Uterus (tissue), 4 donors: ENCODE results near the gene FGD6. TPM values are rescaled to one million over a fixed set of nuclear protein-coding genes. Genes with fewer than 3 reads are reported as not detected.

ENCODE experiments used
- DNase-seq, 2 donors: peaks; one replicate each; pipeline ENCODE4 v3.0.0-alpha.2; 2019 to 2020
- H3K27ac ChIP-seq, 2 donors: fragments of 200-600 bp; sonication (generic); 1 replicate in 1 of 2; 2 replicates in 1 of 2; pipeline ENCODE4 v1.5.1; 2016 to 2018
- H3K27me3 ChIP-seq, 2 donors: fragments of 200-600 bp; sonication (generic); one replicate each; pipeline ENCODE4 v1.5.1; 2018 to 2019; ENCODE audit warnings: control low read depth in 1 of 2
- H3K36me3 ChIP-seq, 2 donors: fragments of 200-600 bp; sonication (generic); one replicate each; pipeline ENCODE4 v1.5.1; 2019; ENCODE audit warnings: control low read depth in 1 of 2
- H3K4me1 ChIP-seq, 2 donors: fragments of 200-600 bp; sonication (generic); one replicate each; pipeline ENCODE4 v1.5.1; 2018 to 2019; ENCODE audit warnings: control low read depth in 1 of 2
- H3K4me3 ChIP-seq, 2 donors: fragments of 200-600 bp; sonication (generic); 1 replicate in 1 of 2; 2 replicates in 1 of 2; pipeline ENCODE4 v1.5.1; 2018 to 2019; ENCODE audit warnings: mild to moderate bottlenecking in 1 of 2
- H3K9me3 ChIP-seq, 2 donors: fragments of 200-600 bp; sonication (generic); one replicate each; pipeline ENCODE4 v1.5.1; 2019; ENCODE audit warnings: control low read depth in 1 of 2
- POLR2A ChIP-seq, 2 donors: fragments of 450-650 bp; IDR thresholded peaks; one replicate each; pipeline ENCODE4 v1.6.1; 2016; ENCODE audit warnings: antibody characterized with exemption in 2 of 2, mild to moderate bottlenecking in 1 of 2, moderate library complexity in 1 of 2
- intact Hi-C: fragments of 100-400 bp; cut with DNase I; formaldehyde crosslinking; loops from one replicate; pipeline ENCODE4 v1.15.1; 2023; ENCODE audit warnings: low total_unique reads
- total RNA-seq, 4 donors: library from RNA; depleted of rRNA in 3 of 4; stranded (reverse); fragments of >200 nt in 3 of 4; gene quantifications; one replicate each; pipeline versions ENCODE4 v1.1.0 to v1.2.4, GENCODE V29; 2014 to 2023
- TF ChIP-seq, protein P1 (sequence below), 4 experiments: fragments of 200-600 bp in 2 of 4; fragments of 450-650 bp in 2 of 4; sonication (generic) in 2 of 4; IDR thresholded peaks; one replicate each; pipeline ENCODE4 v1.5.1; 2016 to 2019; ENCODE audit warnings: antibody characterized with exemption in 4 of 4, mild to moderate bottlenecking in 2 of 4, moderate library complexity in 1 of 4
- donor health status: DM: yes; HTN: yes; CAD: no.

Gene FGD6
- total RNA-seq, 4 donors from 2014 or later, result 7.6 to 25.3 (median 15.1) TPM

DNA sequence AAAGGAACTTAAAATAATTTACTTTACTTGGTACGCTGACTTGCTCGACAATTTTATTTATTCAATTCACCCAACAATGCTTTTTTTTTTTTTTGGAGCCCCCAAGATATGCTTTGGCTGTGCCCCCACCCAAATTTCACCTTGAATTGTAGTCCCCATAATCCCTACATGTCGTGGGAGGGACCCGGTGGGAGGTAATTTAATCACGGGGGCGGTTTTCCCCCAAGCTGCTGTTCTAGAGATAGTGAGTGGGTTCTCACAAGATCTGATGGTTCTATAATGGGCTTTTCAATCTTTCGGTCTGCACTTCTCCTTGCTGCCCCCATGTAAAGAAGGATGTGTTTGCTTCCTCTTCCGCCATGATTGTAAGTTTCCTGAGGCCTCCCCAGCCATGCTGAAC lies 10.4 kb downstream of the FGD6 start:
- Histone ChIP-seq H3K9me3 (no peaks in the 10 kb centered on the region), H3K36me3 (no peaks in the 10 kb centered on the region), H3K4me3 (no peak overlapping the region), H3K27me3 (no peaks in the 10 kb centered on the region), H3K27ac (peak overlapping the region; percentile 77 to 91), H3K4me1 (peaks cover 0 to 3% of the 10 kb centered on the region in 2 donors)
- TF ChIP-seq, protein P1, sequence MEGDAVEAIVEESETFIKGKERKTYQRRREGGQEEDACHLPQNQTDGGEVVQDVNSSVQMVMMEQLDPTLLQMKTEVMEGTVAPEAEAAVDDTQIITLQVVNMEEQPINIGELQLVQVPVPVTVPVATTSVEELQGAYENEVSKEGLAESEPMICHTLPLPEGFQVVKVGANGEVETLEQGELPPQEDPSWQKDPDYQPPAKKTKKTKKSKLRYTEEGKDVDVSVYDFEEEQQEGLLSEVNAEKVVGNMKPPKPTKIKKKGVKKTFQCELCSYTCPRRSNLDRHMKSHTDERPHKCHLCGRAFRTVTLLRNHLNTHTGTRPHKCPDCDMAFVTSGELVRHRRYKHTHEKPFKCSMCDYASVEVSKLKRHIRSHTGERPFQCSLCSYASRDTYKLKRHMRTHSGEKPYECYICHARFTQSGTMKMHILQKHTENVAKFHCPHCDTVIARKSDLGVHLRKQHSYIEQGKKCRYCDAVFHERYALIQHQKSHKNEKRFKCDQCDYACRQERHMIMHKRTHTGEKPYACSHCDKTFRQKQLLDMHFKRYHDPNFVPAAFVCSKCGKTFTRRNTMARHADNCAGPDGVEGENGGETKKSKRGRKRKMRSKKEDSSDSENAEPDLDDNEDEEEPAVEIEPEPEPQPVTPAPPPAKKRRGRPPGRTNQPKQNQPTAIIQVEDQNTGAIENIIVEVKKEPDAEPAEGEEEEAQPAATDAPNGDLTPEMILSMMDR (IDR thresholded peaks at IDR 0.05), result no peak
- TF ChIP-seq POLR2A (IDR thresholded peaks at IDR 0.05), result no peak
- intact Hi-C loops, result no loop called here
- DNase-seq, result no peak

DNA sequence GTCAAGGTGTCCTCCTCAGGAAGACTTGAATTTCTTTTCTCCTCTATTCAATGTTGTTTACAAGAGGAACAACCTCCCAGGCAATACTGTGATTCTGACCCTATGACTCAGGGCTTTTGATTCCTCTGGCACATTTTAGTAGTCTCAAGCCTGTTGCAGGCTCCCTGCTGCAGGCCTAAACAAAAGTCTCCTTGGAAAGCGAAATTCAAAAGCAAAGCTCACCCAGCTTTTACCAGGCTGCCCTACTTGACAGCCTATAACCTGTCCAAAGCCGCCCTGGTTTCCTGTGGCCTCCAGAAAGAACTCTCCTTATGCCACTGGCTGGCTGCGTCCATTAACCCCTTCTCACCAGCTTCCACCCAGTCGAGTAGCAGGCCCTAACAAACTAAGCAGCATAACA lies 11.6 kb downstream of the FGD6 start:
- intact Hi-C loops, result no loop called here
- peaks cover 0 to 8% of the 10 kb centered on the region in 2 donors for H3K4me1 ChIP-seq
- DNase-seq, result peak; percentile 21 to 55
- H3K4me3 ChIP-seq, result no peak overlapping the region
- H3K36me3 ChIP-seq, result no peaks in the 10 kb centered on the region
- H3K27ac ChIP-seq, result peak overlapping the region; percentile 77 to 91
- H3K27me3 ChIP-seq, result no peaks in the 10 kb centered on the region
- H3K9me3 ChIP-seq, result no peaks in the 10 kb centered on the region
- no peak for TF ChIP-seq POLR2A (IDR thresholded peaks at IDR 0.05)
- TF ChIP-seq, protein P1 (IDR thresholded peaks at IDR 0.05), result no peak

DNA sequence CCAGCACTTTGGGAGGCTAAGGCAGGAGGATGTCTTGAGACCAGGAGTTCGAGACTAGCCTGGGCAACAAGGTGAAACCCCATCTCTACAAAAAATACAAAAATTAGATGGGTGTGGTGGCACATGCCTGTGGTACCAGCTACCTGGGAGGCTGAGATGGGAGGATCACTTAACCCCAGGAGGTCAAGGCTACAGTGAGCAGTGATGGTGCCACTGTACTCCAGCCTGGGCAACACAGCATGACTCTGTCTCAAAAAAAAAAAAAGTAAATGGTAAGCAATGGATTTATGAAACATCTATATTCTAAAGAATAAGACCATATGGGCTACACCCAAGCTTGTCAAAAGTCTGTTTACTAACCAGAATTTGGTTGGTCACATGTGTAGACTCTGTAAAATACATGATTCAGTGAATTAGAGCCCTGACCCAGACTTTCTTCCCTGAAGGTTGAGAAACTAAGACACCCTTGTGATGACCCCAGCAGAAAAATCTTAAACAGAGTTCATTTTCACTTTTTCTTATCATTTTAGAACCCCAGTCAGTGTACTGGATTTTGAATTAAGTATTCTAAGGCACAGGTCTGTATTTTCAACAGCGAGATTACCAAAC lies 12.1 kb downstream of the FGD6 start:
- Histone ChIP-seq H3K27ac (peak overlapping the region; percentile 77 to 91), H3K9me3 (no peaks in the 10 kb centered on the region), H3K4me1 (peaks cover 0 to 8% of the 10 kb centered on the region in 2 donors), H3K36me3 (no peaks in the 10 kb centered on the region), H3K27me3 (no peaks in the 10 kb centered on the region), H3K4me3 (no peak overlapping the region)
- TF ChIP-seq, protein P1 (IDR thresholded peaks at IDR 0.05), result no peak
- TF ChIP-seq POLR2A (IDR thresholded peaks at IDR 0.05), result no peak
- no peak for DNase-seq
- intact Hi-C loops, result no loop called here

DNA sequence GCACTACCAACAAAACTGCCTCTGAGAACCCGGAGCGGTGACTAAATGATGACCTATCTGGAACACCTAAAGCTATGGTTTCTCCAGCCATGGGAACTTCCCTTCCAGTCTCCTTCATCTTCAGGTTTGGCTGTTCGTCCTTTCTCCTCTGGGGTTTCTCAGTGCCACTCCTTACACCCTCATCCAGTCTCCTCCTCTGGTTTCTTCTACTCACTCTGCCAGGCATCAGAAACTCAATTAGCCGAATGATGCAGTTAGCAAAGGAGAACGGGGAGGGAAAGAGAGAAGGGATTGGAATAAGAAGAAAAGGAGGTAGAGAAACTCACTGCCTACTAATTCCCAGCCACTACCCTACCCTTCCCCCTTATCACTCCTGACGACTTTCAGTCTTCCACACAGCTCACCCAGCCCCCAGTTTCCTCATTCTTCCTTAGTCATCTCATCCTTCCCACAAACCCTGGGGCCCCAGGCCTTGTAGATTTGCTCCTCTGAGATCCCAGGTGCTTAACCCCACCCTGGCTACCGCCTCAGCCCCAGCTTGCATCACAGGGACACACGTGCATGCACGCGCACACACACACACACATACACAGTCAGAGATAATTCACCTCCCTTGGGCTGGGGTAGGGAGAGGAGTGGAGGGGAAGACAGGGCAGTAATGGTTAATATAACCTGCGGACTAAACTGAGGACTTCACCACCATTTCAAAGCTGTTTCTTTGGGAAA lies 13.0 kb downstream of the FGD6 start:
- TF ChIP-seq POLR2A (IDR thresholded peaks at IDR 0.05), result no peak
- TF ChIP-seq, protein P1 (IDR thresholded peaks at IDR 0.05), result no peak

DNA sequence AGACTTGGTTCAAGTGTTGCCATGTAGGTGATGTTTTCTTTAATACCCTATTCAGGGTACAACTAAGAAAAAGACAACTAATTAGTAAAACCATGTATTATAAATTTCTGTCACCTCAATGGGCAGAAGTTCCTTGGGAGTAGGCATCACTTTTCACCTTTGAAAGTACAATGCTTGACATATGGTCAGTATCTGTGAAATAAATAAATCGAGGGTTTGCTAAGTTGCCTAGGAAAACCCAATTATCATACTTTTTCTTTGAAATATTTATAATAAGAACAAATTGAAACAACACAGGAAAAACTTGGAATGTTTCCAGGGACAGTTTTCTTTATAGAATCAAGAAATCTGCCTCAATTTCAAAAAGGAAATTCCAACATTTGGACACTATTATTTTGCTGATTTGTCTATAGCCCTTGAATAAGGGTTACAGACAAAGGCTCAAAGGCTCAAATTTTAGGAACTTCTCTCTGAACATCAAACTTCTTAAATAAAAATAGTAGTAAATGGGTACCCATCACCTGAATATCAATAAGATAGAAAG lies 13.7 kb downstream of the FGD6 start:
- no peaks in the 10 kb centered on the region for H3K9me3 ChIP-seq
- H3K36me3 ChIP-seq, result no peaks in the 10 kb centered on the region
- intact Hi-C loops, result no loop called here
- no peaks in the 10 kb centered on the region for H3K27me3 ChIP-seq
- H3K4me1 ChIP-seq, result peaks cover 0 to 8% of the 10 kb centered on the region in 2 donors
- DNase-seq, result no peak
- peak overlapping the region; percentile 77 to 91 for H3K27ac ChIP-seq
- TF ChIP-seq POLR2A (IDR thresholded peaks at IDR 0.05), result no peak
- TF ChIP-seq, protein P1 (IDR thresholded peaks at IDR 0.05), result no peak
- no peak overlapping the region for H3K4me3 ChIP-seq

More for the DNA sequence above, 13.0 kb downstream of the FGD6 start:
- intact Hi-C loops, result no loop called here
- Histone ChIP-seq H3K4me1 (peaks cover 0 to 8% of the 10 kb centered on the region in 2 donors), H3K4me3 (no peak overlapping the region), H3K36me3 (no peaks in the 10 kb centered on the region), H3K27ac (peak overlapping the region; percentile 77 to 91), H3K27me3 (no peaks in the 10 kb centered on the region), H3K9me3 (no peaks in the 10 kb centered on the region)
- DNase-seq, result peak; percentile 20 to 37
